Measurements from ENCODE around the gene UNC45B. TPM values are rescaled to one million over a fixed set of nuclear protein-coding genes. Genes with fewer than 3 reads are reported as not detected.

Gene UNC45B
- total and polyA plus RNA-seq, 2 of the 13 experiments (the other 11 are each of a cell fraction or from before 2014, with no cell fraction given), result 0.01 TPM; not detected in 1

DNA sequence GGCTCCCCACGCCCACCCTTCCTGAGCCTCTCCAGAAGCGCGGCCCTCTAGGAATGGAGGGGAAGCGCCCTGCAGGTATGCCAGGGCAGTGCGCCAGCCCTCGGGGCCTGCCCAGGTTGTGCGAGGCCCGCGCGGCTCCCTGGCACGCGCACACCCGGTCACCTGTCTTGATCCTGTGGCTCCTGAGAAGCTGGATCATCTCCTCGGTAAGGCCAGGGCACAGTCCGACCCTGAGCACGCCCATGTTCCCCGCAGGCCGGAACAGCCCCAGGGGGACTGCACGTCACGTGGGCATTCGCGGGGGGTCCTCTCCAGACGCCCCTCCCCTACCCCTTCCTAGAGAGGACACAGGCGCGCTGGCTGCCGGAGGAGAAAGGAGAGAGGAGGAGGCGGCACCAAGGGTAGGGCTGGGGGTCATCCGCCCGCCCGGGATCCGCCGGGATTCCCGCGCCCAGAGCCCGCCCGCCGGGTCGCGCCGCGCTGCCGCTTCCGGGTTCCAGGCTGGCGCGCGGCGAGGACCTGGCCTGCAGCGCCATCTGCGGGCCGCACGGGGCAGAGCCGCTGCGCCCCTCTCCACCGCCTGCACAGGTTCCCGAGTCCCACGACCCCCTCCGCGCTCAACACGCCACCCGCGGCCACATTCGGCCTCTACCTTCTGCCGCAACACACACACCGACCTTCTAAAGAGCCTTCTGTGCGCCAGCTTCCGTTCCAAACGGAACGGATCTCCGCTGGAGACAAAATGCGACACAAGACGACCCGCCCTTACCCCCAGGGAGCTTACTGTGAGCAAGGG, 28.0 kb upstream of the UNC45B start, which contains the start of gene RAD51D (continued):
- TF ChIP-seq, protein P1, sequence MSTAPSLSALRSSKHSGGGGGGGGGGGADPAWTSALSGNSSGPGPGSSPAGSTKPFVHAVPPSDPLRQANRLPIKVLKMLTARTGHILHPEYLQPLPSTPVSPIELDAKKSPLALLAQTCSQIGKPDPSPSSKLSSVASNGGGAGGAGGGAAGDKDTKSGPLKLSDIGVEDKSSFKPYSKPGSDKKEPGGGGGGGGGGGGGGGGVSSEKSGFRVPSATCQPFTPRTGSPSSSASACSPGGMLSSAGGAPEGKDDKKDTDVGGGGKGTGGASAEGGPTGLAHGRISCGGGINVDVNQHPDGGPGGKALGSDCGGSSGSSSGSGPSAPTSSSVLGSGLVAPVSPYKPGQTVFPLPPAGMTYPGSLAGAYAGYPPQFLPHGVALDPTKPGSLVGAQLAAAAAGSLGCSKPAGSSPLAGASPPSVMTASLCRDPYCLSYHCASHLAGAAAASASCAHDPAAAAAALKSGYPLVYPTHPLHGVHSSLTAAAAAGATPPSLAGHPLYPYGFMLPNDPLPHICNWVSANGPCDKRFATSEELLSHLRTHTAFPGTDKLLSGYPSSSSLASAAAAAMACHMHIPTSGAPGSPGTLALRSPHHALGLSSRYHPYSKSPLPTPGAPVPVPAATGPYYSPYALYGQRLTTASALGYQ (CRISPR knock-in tag; IDR thresholded peaks at IDR 0.05), result no peak
- TF ChIP-seq MTA1 (CRISPR knock-in tag; IDR thresholded peaks at IDR 0.05; ENCODE audit: borderline replicate concordance) (peak; percentile 55; the same call in 1 of the 2 replicates), KMT2B (CRISPR knock-in tag; IDR thresholded peaks at IDR 0.05) (peak; percentile 31; the same call in 1 of the 2 replicates), ZFYVE20 (CRISPR knock-in tag; IDR thresholded peaks at IDR 0.05; ENCODE audit: borderline replicate concordance, low read depth) (no peak), ZNF607 (CRISPR knock-in tag; IDR thresholded peaks at IDR 0.05; ENCODE audit: borderline replicate concordance) (peak; percentile 59), KLF6 (CRISPR knock-in tag; IDR thresholded peaks at IDR 0.05) (0 out of 2 replicates have a peak, but pooled peaks have one; percentile 22), ZBTB7A (CRISPR knock-in tag; IDR thresholded peaks at IDR 0.05) (peak; percentile 91), TOE1 (CRISPR knock-in tag; IDR thresholded peaks at IDR 0.05) (no peak; the same call in 1 of the 2 replicates), ASH2L (IDR thresholded peaks at IDR 0.05; ENCODE audit: insufficient read length, low read depth, low read length) (peak; percentile 63), RFX5 (IDR thresholded peaks at IDR 0.05; ENCODE audit: low read depth, low read length) (no peak), ZNF282 (IDR thresholded peaks at IDR 0.05; ENCODE audit: partially characterized antibody) (no peak), YEATS2 (CRISPR knock-in tag; IDR thresholded peaks at IDR 0.05; ENCODE audit: borderline replicate concordance) (0 out of 2 replicates have a peak, but pooled peaks have one; percentile 17), SPEN (CRISPR knock-in tag; IDR thresholded peaks at IDR 0.05; ENCODE audit: low read depth) (peak; percentile 79; the same call in 1 of the 2 replicates), ZMYM4 (CRISPR knock-in tag; IDR thresholded peaks at IDR 0.05) (peak; percentile 90), SKI (IDR thresholded peaks at IDR 0.05; ENCODE audit: partially characterized antibody) (peak; percentile 61)
- TF ChIP-seq, protein P2, sequence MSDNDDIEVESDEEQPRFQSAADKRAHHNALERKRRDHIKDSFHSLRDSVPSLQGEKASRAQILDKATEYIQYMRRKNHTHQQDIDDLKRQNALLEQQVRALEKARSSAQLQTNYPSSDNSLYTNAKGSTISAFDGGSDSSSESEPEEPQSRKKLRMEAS (IDR thresholded peaks at IDR 0.05), result peak; percentile 57
- TF ChIP-seq, protein P3, sequence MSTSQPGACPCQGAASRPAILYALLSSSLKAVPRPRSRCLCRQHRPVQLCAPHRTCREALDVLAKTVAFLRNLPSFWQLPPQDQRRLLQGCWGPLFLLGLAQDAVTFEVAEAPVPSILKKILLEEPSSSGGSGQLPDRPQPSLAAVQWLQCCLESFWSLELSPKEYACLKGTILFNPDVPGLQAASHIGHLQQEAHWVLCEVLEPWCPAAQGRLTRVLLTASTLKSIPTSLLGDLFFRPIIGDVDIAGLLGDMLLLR (CRISPR knock-in tag; IDR thresholded peaks at IDR 0.05), result no peak
- TF ChIP-seq, protein P4, sequence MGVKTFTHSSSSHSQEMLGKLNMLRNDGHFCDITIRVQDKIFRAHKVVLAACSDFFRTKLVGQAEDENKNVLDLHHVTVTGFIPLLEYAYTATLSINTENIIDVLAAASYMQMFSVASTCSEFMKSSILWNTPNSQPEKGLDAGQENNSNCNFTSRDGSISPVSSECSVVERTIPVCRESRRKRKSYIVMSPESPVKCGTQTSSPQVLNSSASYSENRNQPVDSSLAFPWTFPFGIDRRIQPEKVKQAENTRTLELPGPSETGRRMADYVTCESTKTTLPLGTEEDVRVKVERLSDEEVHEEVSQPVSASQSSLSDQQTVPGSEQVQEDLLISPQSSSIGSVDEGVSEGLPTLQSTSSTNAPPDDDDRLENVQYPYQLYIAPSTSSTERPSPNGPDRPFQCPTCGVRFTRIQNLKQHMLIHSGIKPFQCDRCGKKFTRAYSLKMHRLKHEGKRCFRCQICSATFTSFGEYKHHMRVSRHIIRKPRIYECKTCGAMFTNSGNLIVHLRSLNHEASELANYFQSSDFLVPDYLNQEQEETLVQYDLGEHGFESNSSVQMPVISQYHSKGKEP (CRISPR knock-in tag; IDR thresholded peaks at IDR 0.05), result 0 out of 2 replicates have a peak, but pooled peaks have one; percentile 8
- TF ChIP-seq, protein P5, sequence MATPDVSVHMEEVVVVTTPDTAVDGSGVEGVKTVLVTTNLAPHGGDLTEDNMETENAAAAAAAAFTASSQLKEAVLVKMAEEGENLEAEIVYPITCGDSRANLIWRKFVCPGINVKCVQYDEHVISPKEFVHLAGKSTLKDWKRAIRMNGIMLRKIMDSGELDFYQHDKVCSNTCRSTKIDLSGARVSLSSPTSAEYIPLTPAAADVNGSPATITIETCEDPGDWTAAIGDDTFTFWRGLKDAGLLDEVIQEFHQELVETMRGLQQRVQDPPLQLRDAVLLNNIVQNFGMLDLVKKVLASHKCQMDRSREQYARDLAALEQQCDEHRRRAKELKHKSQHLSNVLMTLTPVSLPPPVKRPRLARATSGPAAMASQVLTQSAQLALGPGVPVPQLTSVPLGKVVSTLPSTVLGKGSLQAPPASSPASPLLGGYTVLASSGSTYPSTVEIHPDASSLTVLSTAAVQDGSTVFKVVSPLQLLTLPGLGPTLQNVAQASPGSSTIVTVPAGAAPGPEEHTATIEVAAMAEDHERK (CRISPR knock-in tag; IDR thresholded peaks at IDR 0.05; ENCODE audit: low read depth), result no peak
- TF ChIP-seq, protein P6, sequence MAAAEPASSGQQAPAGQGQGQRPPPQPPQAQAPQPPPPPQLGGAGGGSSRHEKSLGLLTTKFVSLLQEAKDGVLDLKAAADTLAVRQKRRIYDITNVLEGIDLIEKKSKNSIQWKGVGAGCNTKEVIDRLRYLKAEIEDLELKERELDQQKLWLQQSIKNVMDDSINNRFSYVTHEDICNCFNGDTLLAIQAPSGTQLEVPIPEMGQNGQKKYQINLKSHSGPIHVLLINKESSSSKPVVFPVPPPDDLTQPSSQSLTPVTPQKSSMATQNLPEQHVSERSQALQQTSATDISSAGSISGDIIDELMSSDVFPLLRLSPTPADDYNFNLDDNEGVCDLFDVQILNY (CRISPR knock-in tag; conservative IDR thresholded peaks at IDR 0.05), result peak; percentile 76; the same call in 1 of the 2 replicates
- TF ChIP-seq, protein P7, sequence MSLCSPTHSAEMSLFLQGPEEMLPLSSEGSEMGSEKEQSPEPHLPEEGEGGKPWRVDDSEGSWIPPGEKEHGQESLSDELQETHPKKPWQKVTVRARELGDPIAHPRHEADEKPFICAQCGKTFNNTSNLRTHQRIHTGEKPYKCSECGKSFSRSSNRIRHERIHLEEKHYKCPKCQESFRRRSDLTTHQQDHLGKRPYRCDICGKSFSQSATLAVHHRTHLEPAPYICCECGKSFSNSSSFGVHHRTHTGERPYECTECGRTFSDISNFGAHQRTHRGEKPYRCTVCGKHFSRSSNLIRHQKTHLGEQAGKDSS (CRISPR knock-in tag; IDR thresholded peaks at IDR 0.05; ENCODE audit: borderline replicate concordance, low read depth), result 0 out of 2 replicates have a peak, but pooled peaks have one; percentile 56
